RWPE2 (cell line): Measurements from ENCODE around the gene NLRC5.

Experiments used
- ATAC-seq: fragments of 200-7000 bp; cut with Tn5 transposase; 3 replicates; pipeline ENCODE4 v1.9.1; 2021; ENCODE audit warnings: low read depth
- DNase-seq: peaks from one replicate; pipeline ENCODE4 v3.0.0-alpha.2; 2020; ENCODE audit warnings: low spot score
- H3K27ac ChIP-seq: fragments of 450-650 bp; 2 replicates; pipeline ENCODE4 v1.5.1; 2017; ENCODE audit warnings: mild to moderate bottlenecking; ENCODE audit not compliant: poor library complexity, severe bottlenecking
- H3K27me3 ChIP-seq: fragments of 250-450 bp; sonication (Bioruptor Pico); 2 replicates; pipeline ENCODE4 v1.5.1; 2021; ENCODE audit warnings: mild to moderate bottlenecking, moderate library complexity; ENCODE audit not compliant: insufficient read depth, poor library complexity, severe bottlenecking
- H3K36me3 ChIP-seq: fragments of 250-450 bp; sonication (Bioruptor Pico); 2 replicates; pipeline ENCODE4 v1.5.1; 2020; ENCODE audit warnings: low read depth, mild to moderate bottlenecking, moderate library complexity
- H3K4me1 ChIP-seq: fragments of 250-450 bp; sonication (Bioruptor Pico); 2 replicates; pipeline ENCODE4 v1.5.1; 2021; ENCODE audit warnings: mild to moderate bottlenecking, moderate library complexity; ENCODE audit not compliant: insufficient read depth, poor library complexity, severe bottlenecking
- H3K4me3 ChIP-seq: fragments of 250-450 bp; sonication (Bioruptor Pico); 2 replicates; pipeline ENCODE4 v1.5.1; 2021; ENCODE audit warnings: mild to moderate bottlenecking, moderate library complexity; ENCODE audit not compliant: severe bottlenecking
- H3K9me3 ChIP-seq: fragments of 250-450 bp; sonication (Bioruptor Pico); 2 replicates; pipeline ENCODE4 v1.5.1; 2021; ENCODE audit warnings: mild to moderate bottlenecking, moderate library complexity; ENCODE audit not compliant: severe bottlenecking
- CTCF ChIP-seq: fragments of 450-650 bp; IDR thresholded peaks from one replicate; pipeline ENCODE4 v1.5.1; 2017; ENCODE audit warnings: mild to moderate bottlenecking, moderate library complexity; ENCODE audit not compliant: poor library complexity, severe bottlenecking

Gene NLRC5

GRCh38 chr16:56995136-56995805 is 5.9 kb downstream of the NLRC5 start:
- ATAC-seq (no peak), DNase-seq (no peak)
- no peak overlapping the region for H3K4me3 ChIP-seq
- no peaks in the 10 kb centered on the region for H3K36me3 ChIP-seq
- H3K27ac ChIP-seq = no peak overlapping the region
- H3K4me1 ChIP-seq = peaks cover 4% of the 10 kb centered on the region
- H3K27me3 ChIP-seq = no peaks in the 10 kb centered on the region
- no peak for TF ChIP-seq CTCF
- H3K9me3 ChIP-seq = no peaks in the 10 kb centered on the region

GRCh38 chr16:56997264-56997663 is 7.9 kb downstream of the NLRC5 start:
- H3K9me3 ChIP-seq = no peaks in the 10 kb centered on the region
- peaks cover 8% of the 10 kb centered on the region for H3K4me1 ChIP-seq

GRCh38 chr16:56997931-56998330 is 8.6 kb downstream of the NLRC5 start:
- Histone ChIP-seq H3K9me3 (no peaks in the 10 kb centered on the region), H3K27ac (no peak overlapping the region), H3K27me3 (no peaks in the 10 kb centered on the region), H3K4me3 (no peak overlapping the region), H3K36me3 (no peaks in the 10 kb centered on the region), H3K4me1 (peaks cover 8% of the 10 kb centered on the region)
- DNase-seq = no peak
- TF ChIP-seq CTCF = no peak
- no peak for ATAC-seq

More at GRCh38 chr16:56997264-56997663, 7.9 kb downstream of the NLRC5 start:
- Histone ChIP-seq H3K27me3 (no peaks in the 10 kb centered on the region), H3K27ac (no peak overlapping the region), H3K4me3 (no peak overlapping the region), H3K36me3 (no peaks in the 10 kb centered on the region)
- ATAC-seq = no peak
- no peak for TF ChIP-seq CTCF
- no peak for DNase-seq

- Histone ChIP-seq H3K27me3 (no peaks in the 10 kb centered on the region), H3K27ac (no peak overlapping the region), H3K4me3 (no peak overlapping the region), H3K4me1 (peaks cover 8% of the 10 kb centered on the region), H3K9me3 (no peaks in the 10 kb centered on the region), H3K36me3 (no peaks in the 10 kb centered on the region)
- TF ChIP-seq CTCF = no peak
- no peak for ATAC-seq
- no peak for DNase-seq
These were observed 9.0 kb downstream of the NLRC5 start for GRCh38 chr16:56998352-56998751.

GRCh38 chr16:56998861-56999260 is 9.5 kb downstream of the NLRC5 start:
- Histone ChIP-seq H3K27me3 (no peaks in the 10 kb centered on the region), H3K36me3 (no peaks in the 10 kb centered on the region), H3K9me3 (no peaks in the 10 kb centered on the region), H3K27ac (no peak overlapping the region), H3K4me1 (peaks cover 8% of the 10 kb centered on the region), H3K4me3 (no peak overlapping the region)
- DNase-seq (no peak), ATAC-seq (no peak)
- TF ChIP-seq CTCF = no peak
